Parathyroid adenoma (tissue), 2 donors: ENCODE results near the gene CASTOR1.

Source experiments
- H2AFZ ChIP-seq: fragments of 300-600 bp; sonication (generic); one replicate; pipeline ENCODE4 v1.7.0; 2017; ENCODE audit warnings: antibody characterized with exemption, mild to moderate bottlenecking
- H3K27ac ChIP-seq: fragments of 300-600 bp; sonication (generic); one replicate; pipeline ENCODE4 v1.7.0; 2017
- H3K27me3 ChIP-seq: fragments of 300-600 bp; sonication (generic); one replicate; pipeline ENCODE4 v1.7.0; 2017; ENCODE audit warnings: low read length; ENCODE audit not compliant: control insufficient read depth, insufficient read depth
- H3K36me3 ChIP-seq: fragments of 300-600 bp; sonication (generic); one replicate; pipeline ENCODE4 v1.7.0; 2017; ENCODE audit warnings: low read length; ENCODE audit not compliant: control insufficient read depth, insufficient read depth
- H3K4me1 ChIP-seq: fragments of 300-600 bp; sonication (generic); one replicate; pipeline ENCODE4 v1.7.0; 2017; ENCODE audit warnings: control low read depth
- H3K4me2 ChIP-seq: fragments of 300-600 bp; sonication (generic); one replicate; pipeline ENCODE4 v1.7.0; 2017; ENCODE audit warnings: low read length
- H3K4me3 ChIP-seq: fragments of 300-600 bp; sonication (generic); one replicate; pipeline ENCODE4 v1.7.0; 2017; ENCODE audit warnings: low read depth, low read length
- H3K79me2 ChIP-seq: fragments of 300-600 bp; sonication (generic); one replicate; pipeline ENCODE4 v1.7.0; 2017; ENCODE audit warnings: control low read depth
- H3K9ac ChIP-seq: fragments of 300-600 bp; sonication (generic); one replicate; pipeline ENCODE4 v1.7.0; 2017; ENCODE audit warnings: mild to moderate bottlenecking
- H3K9me3 ChIP-seq: fragments of 300-600 bp; sonication (generic); one replicate; pipeline ENCODE4 v1.7.0; 2017; ENCODE audit warnings: low read length; ENCODE audit not compliant: control insufficient read depth
- CTCF ChIP-seq: fragments of 300-600 bp; sonication (generic); IDR thresholded peaks from one replicate; pipeline ENCODE4 v1.7.0; 2017; ENCODE audit warnings: antibody characterized with exemption, mild to moderate bottlenecking
- donor health status: primary hyperparathyroidism.

CASTOR1 gene

GRCh38 chr22:30297276-30297990 is 8.1 kb upstream of the CASTOR1 start:
- H3K9ac ChIP-seq: no peak overlapping the region
- no peak overlapping the region for H3K4me2 ChIP-seq
- no peaks in the 10 kb centered on the region for H3K9me3 ChIP-seq
- peaks cover 14% of the 10 kb centered on the region for H3K4me1 ChIP-seq
- no peak overlapping the region for H3K4me3 ChIP-seq
- TF ChIP-seq CTCF: no peak
- no peaks in the 10 kb centered on the region for H3K27me3 ChIP-seq
- H3K27ac ChIP-seq: peak overlapping the region; percentile 87
- no peaks in the 10 kb centered on the region for H3K36me3 ChIP-seq
- no peak overlapping the region for H2AFZ ChIP-seq
- H3K79me2 ChIP-seq: peaks cover 2% of the 10 kb centered on the region

- H3K36me3 ChIP-seq: no peaks in the 10 kb centered on the region
- no peak overlapping the region for H2AFZ ChIP-seq
- H3K4me2 ChIP-seq: no peak overlapping the region
- no peak overlapping the region for H3K4me3 ChIP-seq
- TF ChIP-seq CTCF: no peak
- no peak overlapping the region for H3K27ac ChIP-seq
- peaks cover 12% of the 10 kb centered on the region for H3K4me1 ChIP-seq
- H3K9me3 ChIP-seq: no peaks in the 10 kb centered on the region
- H3K27me3 ChIP-seq: no peaks in the 10 kb centered on the region
- H3K9ac ChIP-seq: no peak overlapping the region
- peaks cover 2% of the 10 kb centered on the region for H3K79me2 ChIP-seq
Measured at GRCh38 chr22:30296833-30297232, 7.5 kb upstream of the CASTOR1 start.

GRCh38 chr22:30296324-30296723 is 7.0 kb upstream of the CASTOR1 start:
- H3K36me3 ChIP-seq: no peaks in the 10 kb centered on the region
- no peak overlapping the region for H3K27ac ChIP-seq
- no peaks in the 10 kb centered on the region for H3K9me3 ChIP-seq
- peaks cover 14% of the 10 kb centered on the region for H3K4me1 ChIP-seq
- no peak overlapping the region for H3K4me2 ChIP-seq
- no peaks in the 10 kb centered on the region for H3K27me3 ChIP-seq
- peaks cover under 1% of the 10 kb centered on the region for H3K79me2 ChIP-seq
- no peak overlapping the region for H3K9ac ChIP-seq
- H2AFZ ChIP-seq: no peak overlapping the region
- TF ChIP-seq CTCF: no peak
- no peak overlapping the region for H3K4me3 ChIP-seq

- Histone ChIP-seq H3K27me3 (no peaks in the 10 kb centered on the region), H3K9me3 (no peaks in the 10 kb centered on the region), H3K4me2 (no peak overlapping the region), H3K4me3 (no peak overlapping the region), H3K27ac (no peak overlapping the region), H2AFZ (no peak overlapping the region), H3K79me2 (no peaks in the 10 kb centered on the region), H3K9ac (no peak overlapping the region), H3K4me1 (peaks cover 21% of the 10 kb centered on the region), H3K36me3 (no peaks in the 10 kb centered on the region)
- no peak for TF ChIP-seq CTCF
Measured at GRCh38 chr22:30295576-30295975, 6.3 kb upstream of the CASTOR1 start.

GRCh38 chr22:30294830-30295229 is 5.5 kb upstream of the CASTOR1 start:
- Histone ChIP-seq H3K36me3 (no peaks in the 10 kb centered on the region), H3K4me1 (peaks cover 27% of the 10 kb centered on the region)

More at GRCh38 chr22:30294830-30295229, 5.5 kb upstream of the CASTOR1 start:
- no peak overlapping the region for H3K4me2 ChIP-seq
- TF ChIP-seq CTCF: no peak
- H3K27ac ChIP-seq: no peak overlapping the region
- no peak overlapping the region for H3K4me3 ChIP-seq
- no peak overlapping the region for H2AFZ ChIP-seq
- H3K27me3 ChIP-seq: no peaks in the 10 kb centered on the region
- H3K79me2 ChIP-seq: no peaks in the 10 kb centered on the region
- H3K9me3 ChIP-seq: no peaks in the 10 kb centered on the region
- H3K9ac ChIP-seq: no peak overlapping the region
